Sigmoid colon (tissue), 4 donors: ENCODE results near the gene KCNJ9.

Experiments
- CTCF ChIP-seq, 4 experiments: fragments of 450-650 bp in 3 of 4; fragments of 200-600 bp in 1 of 4; IDR thresholded peaks; one replicate each; pipeline ENCODE4 v1.5.1; 2016 to 2019; ENCODE audit warnings: antibody characterized with exemption in 4 of 4, mild to moderate bottlenecking in 3 of 4, moderate library complexity in 2 of 4
- POLR2A ChIP-seq, 2 donors: fragments of 450-650 bp; IDR thresholded peaks; one replicate each; pipeline ENCODE4 v1.6.1; 2016; ENCODE audit warnings: antibody characterized with exemption in 2 of 2, mild to moderate bottlenecking in 2 of 2, moderate library complexity in 2 of 2
- POLR2AphosphoS5 ChIP-seq, 4 donors: sonication (generic); formaldehyde crosslinking; IDR thresholded peaks; one replicate each; pipeline ENCODE4 v1.6.1; 2017; ENCODE audit warnings: antibody characterized with exemption in 4 of 4

DNA sequence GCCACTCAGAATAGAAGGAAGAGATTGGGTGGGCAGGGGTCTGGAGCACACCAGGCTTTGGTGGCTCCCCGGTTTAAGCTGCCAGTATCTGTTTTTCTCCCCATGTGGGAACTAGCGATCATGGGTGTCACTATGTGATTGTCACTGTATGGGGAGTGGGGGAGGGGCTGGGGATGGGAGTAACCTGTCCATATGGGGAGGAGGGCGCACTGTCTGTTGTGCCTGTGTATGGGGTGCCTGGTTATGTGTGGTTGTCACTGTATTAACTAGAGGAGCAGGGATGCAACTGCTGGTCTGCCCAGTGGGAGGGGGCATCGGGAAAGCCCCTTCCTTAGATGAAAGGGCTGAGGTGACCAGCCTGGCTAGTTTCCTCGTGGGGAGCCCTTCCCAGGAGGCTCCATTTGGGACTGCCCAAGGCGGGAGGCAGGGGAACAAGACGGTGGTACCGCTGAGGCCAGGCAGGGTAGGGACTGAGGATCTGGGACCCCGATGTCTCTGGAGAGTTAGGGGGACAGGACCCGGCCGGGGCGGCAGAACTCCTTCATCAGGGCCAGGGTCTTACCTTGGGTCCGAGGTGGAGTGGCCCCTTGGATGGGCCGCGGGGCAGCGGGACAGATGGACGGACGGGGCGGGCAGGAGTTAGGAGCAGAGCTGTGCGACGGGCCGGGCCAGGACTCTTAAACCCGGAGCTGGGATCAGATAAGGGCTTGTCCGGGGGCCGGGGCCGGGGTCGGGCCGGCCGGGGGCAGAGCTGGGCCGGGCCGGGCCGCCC lies 11.7 kb upstream of the KCNJ9 start, which contains the start of gene KCNJ10:
- TF ChIP-seq CTCF (IDR thresholded peaks at IDR 0.05): no peak
- TF ChIP-seq POLR2A (IDR thresholded peaks at IDR 0.05): no peak
- no peak for TF ChIP-seq POLR2AphosphoS5 (IDR thresholded peaks at IDR 0.05)
